H1 (cell line): ENCODE data around the gene NIPAL1. TPM values are rescaled to one million over a fixed set of nuclear protein-coding genes. Genes with fewer than 3 reads are reported as not detected.

Experiments
- CTCF ChIA-PET: fragments of 300-600 bp; sonication (Branson Sonifier 250); formaldehyde crosslinking; loops from one replicate; lab custom pipeline; 2021; ENCODE audit not compliant: partially characterized antibody; lab: Charles Lee
- POLR2A ChIA-PET: fragments of 300-600 bp; sonication (Branson Sonifier 250); formaldehyde crosslinking; loops from one replicate; lab custom pipeline; 2021; ENCODE audit warnings: inconsistent platforms; ENCODE audit not compliant: partially characterized antibody; lab: Charles Lee
- DNase-seq, 2 experiments: peaks; one replicate each; pipeline versions ENCODE4 v3.0.0 to v3.0.0-alpha.2; 2010 to 2022; ENCODE audit warnings: low spot score in 2 of 2, low read depth in 1 of 2, mixed read lengths in 1 of 2
- FAIRE-seq: peaks from 2 replicates; lab custom pipeline; 2011; peaks lifted over from hg19 to GRCh38; lab: Jason Lieb, UNC
- H2AFZ ChIP-seq: 2 replicates; pipeline ENCODE4 v1.8.1; 2012; ENCODE audit warnings: low read length, inconsistent platforms
- H2AK5ac ChIP-seq: 2 replicates; pipeline ENCODE4 v1.6.1; 2013; ENCODE audit warnings: low read depth, low read length
- H2BK120ac ChIP-seq: replicated peaks from 2 replicates; pipeline ENCODE3; 2013; ENCODE audit warnings: low read depth, low read length, inconsistent platforms
- H2BK12ac ChIP-seq: 2 replicates; pipeline ENCODE4 v1.6.1; 2013; ENCODE audit warnings: low read depth, low read length
- H2BK15ac ChIP-seq: 2 replicates; pipeline ENCODE4 v1.6.1; 2013; ENCODE audit warnings: low read length
- H2BK20ac ChIP-seq: 2 replicates; pipeline ENCODE4 v1.6.1; 2013; ENCODE audit warnings: low read length
- H2BK5ac ChIP-seq: 2 replicates; pipeline ENCODE4 v1.6.1; 2013; ENCODE audit warnings: low read depth, low read length
- H3K14ac ChIP-seq: 2 replicates; pipeline ENCODE4 v1.6.1; 2013; ENCODE audit warnings: inconsistent platforms; ENCODE audit not compliant: insufficient read length
- H3K18ac ChIP-seq: 2 replicates; pipeline ENCODE4 v1.6.1; 2013; ENCODE audit warnings: low read length; ENCODE audit errors: extremely low read depth
- H3K23ac ChIP-seq: 2 replicates; pipeline ENCODE4 v1.6.1; 2013; ENCODE audit warnings: inconsistent platforms; ENCODE audit not compliant: insufficient read length
- H3K23me2 ChIP-seq: 2 replicates; pipeline ENCODE4 v1.6.1; 2013; ENCODE audit warnings: low read depth, low read length
- H3K27ac ChIP-seq: 2 replicates; pipeline ENCODE4 v1.6.1; 2011; ENCODE audit warnings: low read depth, low read length, inconsistent platforms
- H3K27me3 ChIP-seq, 4 experiments: replicated peaks in 1 of 4; 1 replicate in 1 of 4; 2 replicates in 3 of 4; pipeline versions ENCODE4 v1.6.1 to v1.8.1; 2011 to 2013; ENCODE audit warnings: low read length in 3 of 4, mild to moderate bottlenecking in 3 of 4, inconsistent platforms in 2 of 4, mixed read lengths in 2 of 4, moderate library complexity in 1 of 4; ENCODE audit not compliant: control insufficient read depth in 3 of 4, insufficient read depth in 3 of 4; ENCODE audit errors: extremely low read depth in 1 of 4
- H3K36me3 ChIP-seq, 4 experiments: 2 replicates each; pipeline versions ENCODE4 v1.6.1 to v1.8.1; 2011 to 2013; ENCODE audit warnings: mild to moderate bottlenecking in 4 of 4, low read length in 3 of 4, moderate library complexity in 2 of 4, control low read depth in 1 of 4, inconsistent platforms in 1 of 4; ENCODE audit not compliant: insufficient read depth in 4 of 4, control insufficient read depth in 2 of 4
- H3K4ac ChIP-seq: replicated peaks from 2 replicates; pipeline ENCODE3; 2013; ENCODE audit warnings: low read length, low read depth, mixed read lengths, inconsistent platforms; ENCODE audit not compliant: insufficient read length
- H3K4me1 ChIP-seq, 4 experiments: replicated peaks in 1 of 4; 1 replicate in 1 of 4; 2 replicates in 3 of 4; pipeline versions ENCODE4 v1.6.1 to v1.8.1; 2011 to 2013; ENCODE audit warnings: low read length in 3 of 4, inconsistent platforms in 2 of 4, mixed read lengths in 1 of 4; ENCODE audit not compliant: insufficient read depth in 4 of 4, control insufficient read depth in 3 of 4
- H3K4me2 ChIP-seq, 2 experiments: 2 replicates each; pipeline versions ENCODE4 v1.6.1 to v1.8.1; 2011 to 2013; ENCODE audit warnings: low read depth in 2 of 2, low read length in 2 of 2, control low read depth in 1 of 2, inconsistent platforms in 1 of 2, mild to moderate bottlenecking in 1 of 2; ENCODE audit not compliant: insufficient read depth in 1 of 2
- H3K4me3 ChIP-seq, 4 experiments: fragments of 200-600, 300-600 bp in 1 of 4; sonication (generic), shearing (Covaris generic), sonication (Bioruptor Twin) in 1 of 4; 2 replicates each; pipeline versions ENCODE4 v1.5.1 to v1.8.1; 2011 to 2016; ENCODE audit warnings: low read length in 4 of 4, low read depth in 3 of 4, control low read depth in 2 of 4, inconsistent platforms in 2 of 4, mild to moderate bottlenecking in 2 of 4, mixed read lengths in 1 of 4, moderate library complexity in 1 of 4; ENCODE audit not compliant: insufficient read depth in 2 of 4; ENCODE audit errors: extremely low read depth in 1 of 4
- H3K56ac ChIP-seq: replicated peaks from 2 replicates; pipeline ENCODE3; 2013; ENCODE audit warnings: low read depth, mild to moderate bottlenecking, mixed read lengths, low read length, inconsistent platforms; ENCODE audit not compliant: insufficient read length
- H3K79me1 ChIP-seq: 2 replicates; pipeline ENCODE4 v1.6.1; 2013; ENCODE audit warnings: low read depth, low read length, control low read depth
- H3K79me2 ChIP-seq, 2 experiments: 2 replicates each; pipeline versions ENCODE4 v1.6.1 to v1.8.1; 2012 to 2013; ENCODE audit warnings: low read length in 2 of 2, mild to moderate bottlenecking in 2 of 2, inconsistent platforms in 1 of 2; ENCODE audit not compliant: insufficient read depth in 2 of 2, control insufficient read depth in 1 of 2
- H3K9ac ChIP-seq, 4 experiments: replicated peaks in 1 of 4; 1 replicate in 1 of 4; 2 replicates in 3 of 4; pipeline versions ENCODE4 v1.6.1 to v1.8.1; 2011 to 2013; ENCODE audit warnings: low read depth in 3 of 4, low read length in 3 of 4, control low read depth in 2 of 4, mild to moderate bottlenecking in 2 of 4, moderate library complexity in 2 of 4, inconsistent platforms in 1 of 4; ENCODE audit errors: extremely low read depth in 1 of 4
- H3K9me3 ChIP-seq, 2 experiments: 2 replicates each; pipeline versions ENCODE4 v1.6.1 to v1.8.1; 2012 to 2013; ENCODE audit warnings: mild to moderate bottlenecking in 2 of 2, moderate library complexity in 2 of 2, control low read depth in 1 of 2, inconsistent platforms in 1 of 2, low read depth in 1 of 2, low read length in 1 of 2, mixed read lengths in 1 of 2; ENCODE audit not compliant: insufficient read depth in 2 of 2
- H4K20me1 ChIP-seq, 2 experiments: replicated peaks in 1 of 2; 2 replicates each; pipeline versions ENCODE3 to v1.8.1; 2011 to 2013; ENCODE audit warnings: inconsistent platforms in 2 of 2, low read length in 2 of 2, mild to moderate bottlenecking in 1 of 2; ENCODE audit not compliant: insufficient read depth in 2 of 2, control insufficient read depth in 1 of 2
- H4K5ac ChIP-seq: 2 replicates; pipeline ENCODE4 v1.6.1; 2013; ENCODE audit warnings: low read length, low read depth, mixed read lengths, inconsistent platforms; ENCODE audit not compliant: insufficient read length
- H4K8ac ChIP-seq: 2 replicates; pipeline ENCODE4 v1.8.0; 2013; ENCODE audit warnings: mild to moderate bottlenecking, moderate library complexity, low read length, inconsistent platforms; ENCODE audit not compliant: insufficient read depth; ENCODE audit errors: extremely low read depth
- H4K91ac ChIP-seq: replicated peaks from 2 replicates; pipeline ENCODE3; 2013; ENCODE audit warnings: low read length, mixed read lengths, inconsistent platforms; ENCODE audit not compliant: insufficient read length
- BRCA1 ChIP-seq: IDR thresholded peaks from 2 replicates; pipeline ENCODE4 v1.6.1; 2012; ENCODE audit warnings: low read depth, low read length, improper control_type of control experiment
- EGR1 ChIP-seq: IDR thresholded peaks from 2 replicates; pipeline ENCODE4 v1.6.1; 2011; ENCODE audit warnings: low read depth, low read length, borderline replicate concordance
- SIX5 ChIP-seq: IDR thresholded peaks from 2 replicates; pipeline ENCODE4 v1.6.1; 2011; ENCODE audit warnings: mild to moderate bottlenecking, low read depth, low read length
- SP1 ChIP-seq: IDR thresholded peaks from 2 replicates; pipeline ENCODE4 v1.6.1; 2011; ENCODE audit warnings: low read depth, low read length
- WGBS, 2 experiments: shearing (Covaris generic) in 1 of 2; methylation state at CpG; one replicate each; pipeline versions ENCODE4 v1.1.6 to v1.1.7; 2013 to 2015; ENCODE audit warnings: low lambda C conversion rate in 2 of 2, mixed read lengths in 2 of 2, inconsistent platforms in 1 of 2, low coverage in 1 of 2, missing lambda C conversion rate in 1 of 2; ENCODE audit not compliant: insufficient replicate concordance in 2 of 2, insufficient coverage in 1 of 2, insufficient read length in 1 of 2; ENCODE audit errors: extremely low coverage in 1 of 2, missing lambda C conversion rate in 1 of 2; 5-methylcytosine and 5-hydroxymethylcytosine counted together
- polyA plus RNA-seq, 7 experiments: library from polyadenylated mRNA; depleted of rRNA in 3 of 7; stranded (reverse) in 5 of 7; unstranded in 2 of 7; fragments of >200 nt in 5 of 7; fragments of 200-250 nt in 2 of 7; gene quantifications; 1 replicate in 5 of 7; 2 replicates in 1 of 7; 4 replicates in 1 of 7; pipeline versions ENCODE4 v1.2.1 to v1.2.3, GENCODE V29; 2011 to 2013; ENCODE audit warnings: missing spikeins in 2 of 7, mixed read lengths in 2 of 7
- total RNA-seq: library from RNA; stranded (reverse); fragmentation: NEBNext Ultra II Directional; extraction: Animal tissue kit (Norgen Biotek cat#: 25700); gene quantifications from 2 replicates; pipeline ENCODE4 v1.2.1, GENCODE V29; 2021

The NIPAL1 gene
- total and polyA plus RNA-seq, 2 of the 8 experiments (the other 6 are each of a cell fraction or from before 2014, with no cell fraction given): 1.4 to 4.9 TPM

- Histone ChIP-seq H3K18ac (no peak overlapping the region), H3K4me2 (no peak overlapping the region), H3K23me2 (no peaks in the 10 kb centered on the region), H3K27ac (no peak overlapping the region), H3K4me3 (no peak overlapping the region), H4K91ac (no peak overlapping the region), H3K4me1 (no peaks in the 10 kb centered on the region; a peak in 1 of 7 replicates), H2BK120ac (no peak overlapping the region), H3K79me2 (no peaks in the 10 kb centered on the region), H3K56ac (no peak overlapping the region), H3K27me3 (no peaks in the 10 kb centered on the region), H2BK12ac (no peak overlapping the region), H2AFZ (no peak overlapping the region), H3K4ac (no peak overlapping the region), H4K8ac (no peak overlapping the region), H3K36me3 (peaks cover 0 to 3% (median 0%) of the 10 kb centered on the region in 4 experiments; a peak in 1 of 8 replicates), H2AK5ac (no peak overlapping the region)
- CTCF ChIA-PET: interaction anchor here (0.5 to 5.9 kb wide), 11 partner anchors 11 to 1031 kb away, joined by 3 to 56 read pairs (median 4); no protein-coding TSS in a partner anchor
- 88% methylated on average over 3 of the region's 3 CpGs; no CpG with 5 or more reads in 1 of the 2 experiments for WGBS, 2 experiments
- no peak for DNase-seq
- TF ChIP-seq BRCA1 (no peak), EGR1 (no peak), SIX5 (no peak), SP1 (no peak)
- TF ChIP-seq, all 59 proteins: peak for 0
- Histone ChIP-seq H3K14ac (no peak overlapping the region), H3K23ac (no peak overlapping the region), H3K9me3 (no peaks in the 10 kb centered on the region), H3K79me1 (no peaks in the 10 kb centered on the region; the same call in 1 of the 2 replicates), H4K20me1 (no peaks in the 10 kb centered on the region), H2BK5ac (no peak overlapping the region), H2BK20ac (no peak overlapping the region), H4K5ac (no peak overlapping the region), H2BK15ac (no peak overlapping the region), H3K9ac (no peak overlapping the region)
- POLR2A ChIA-PET: interaction anchor here (1.0 kb wide), 1 partner anchor 12 kb away, joined by 4 read pairs; no protein-coding TSS in a partner anchor
- FAIRE-seq: no peak
Measured at GRCh38 chr4:48035952-48036351, 19.4 kb downstream of the NIPAL1 start.
